ENCODE results near the gene DNAI7. TPM values are rescaled to one million over a fixed set of nuclear protein-coding genes. Genes with fewer than 3 reads are reported as not detected.

The DNAI7 gene
- total and polyA plus RNA-seq, 3 donors from 2014 or later = 10.1 to 22.6 (median 21.0) TPM

- Histone ChIP-seq H3K4me1 (no peaks in the 10 kb centered on the region), H3K36me3 (ENCODE audit: low read depth, missing control alignments) (no peaks in the 10 kb centered on the region), H3K27me3 (no peaks in the 10 kb centered on the region), H3K4me3 (no peak overlapping the region), H3K9me3 (no peaks in the 10 kb centered on the region), H3K27ac (no peak overlapping the region)
- no peak for TF ChIP-seq POLR2A (IDR thresholded peaks at IDR 0.05)
- TF ChIP-seq, protein P1, sequence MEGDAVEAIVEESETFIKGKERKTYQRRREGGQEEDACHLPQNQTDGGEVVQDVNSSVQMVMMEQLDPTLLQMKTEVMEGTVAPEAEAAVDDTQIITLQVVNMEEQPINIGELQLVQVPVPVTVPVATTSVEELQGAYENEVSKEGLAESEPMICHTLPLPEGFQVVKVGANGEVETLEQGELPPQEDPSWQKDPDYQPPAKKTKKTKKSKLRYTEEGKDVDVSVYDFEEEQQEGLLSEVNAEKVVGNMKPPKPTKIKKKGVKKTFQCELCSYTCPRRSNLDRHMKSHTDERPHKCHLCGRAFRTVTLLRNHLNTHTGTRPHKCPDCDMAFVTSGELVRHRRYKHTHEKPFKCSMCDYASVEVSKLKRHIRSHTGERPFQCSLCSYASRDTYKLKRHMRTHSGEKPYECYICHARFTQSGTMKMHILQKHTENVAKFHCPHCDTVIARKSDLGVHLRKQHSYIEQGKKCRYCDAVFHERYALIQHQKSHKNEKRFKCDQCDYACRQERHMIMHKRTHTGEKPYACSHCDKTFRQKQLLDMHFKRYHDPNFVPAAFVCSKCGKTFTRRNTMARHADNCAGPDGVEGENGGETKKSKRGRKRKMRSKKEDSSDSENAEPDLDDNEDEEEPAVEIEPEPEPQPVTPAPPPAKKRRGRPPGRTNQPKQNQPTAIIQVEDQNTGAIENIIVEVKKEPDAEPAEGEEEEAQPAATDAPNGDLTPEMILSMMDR (IDR thresholded peaks at IDR 0.05) = no peak
- 67 to 97% methylated on average over 1 to 2 of the region's 2 CpGs for WGBS, 2 donors
- no peak for DNase-seq
- intact Hi-C loops (cut with DNase I; ENCODE audit: low total_unique reads) = no loop called here
Observed at GRCh38 chr12:25084816-25085215, 110.1 kb downstream of the DNAI7 start.

DNA sequence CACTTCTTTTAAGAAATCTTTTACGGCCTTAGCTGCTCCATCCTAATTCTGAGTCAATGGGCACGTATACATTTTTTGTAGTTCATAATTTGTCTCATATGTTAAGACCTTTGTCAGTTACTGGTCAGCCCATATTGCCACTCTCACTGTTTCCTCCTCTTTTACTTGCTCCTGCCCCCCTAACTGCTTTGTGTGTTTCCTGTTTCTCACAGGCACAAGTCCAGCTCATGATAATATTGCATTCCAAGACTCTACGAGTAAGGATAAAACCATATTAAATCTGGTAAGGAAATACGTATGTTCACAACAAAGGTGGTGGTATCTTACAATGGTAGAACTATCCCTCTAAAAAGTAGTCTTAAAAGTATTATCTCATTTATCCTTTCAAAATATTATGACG lies 111.7 kb downstream of the DNAI7 start:
- Histone ChIP-seq H3K4me3 (no peak overlapping the region), H3K9me3 (no peaks in the 10 kb centered on the region), H3K27me3 (no peaks in the 10 kb centered on the region), H3K27ac (no peak overlapping the region), H3K4me1 (no peaks in the 10 kb centered on the region), H3K36me3 (ENCODE audit: low read depth, missing control alignments) (no peaks in the 10 kb centered on the region)
- DNase-seq = no peak
- WGBS, 2 donors = 56 to 62% methylated on average over 5 of the region's 5 CpGs
- TF ChIP-seq, protein P1 (IDR thresholded peaks at IDR 0.05) = no peak
- no peak for TF ChIP-seq POLR2A (IDR thresholded peaks at IDR 0.05)
- intact Hi-C loops (cut with DNase I; ENCODE audit: low total_unique reads) = no loop called here

GRCh38 chr12:25082628-25083027 lies 112.3 kb downstream of the DNAI7 start:
- no peak overlapping the region for H3K4me3 ChIP-seq
- intact Hi-C loops (cut with DNase I; ENCODE audit: low total_unique reads) = no loop called here
- H3K36me3 ChIP-seq (ENCODE audit: low read depth, missing control alignments) = no peaks in the 10 kb centered on the region
- 56 to 73% methylated on average over 2 of the region's 2 CpGs for WGBS, 2 donors
- no peak for TF ChIP-seq POLR2A (IDR thresholded peaks at IDR 0.05)
- TF ChIP-seq, protein P1 (IDR thresholded peaks at IDR 0.05) = no peak
- H3K27me3 ChIP-seq = no peaks in the 10 kb centered on the region
- DNase-seq = no peak
- no peak overlapping the region for H3K27ac ChIP-seq
- H3K9me3 ChIP-seq = no peaks in the 10 kb centered on the region
- H3K4me1 ChIP-seq = no peaks in the 10 kb centered on the region

DNA sequence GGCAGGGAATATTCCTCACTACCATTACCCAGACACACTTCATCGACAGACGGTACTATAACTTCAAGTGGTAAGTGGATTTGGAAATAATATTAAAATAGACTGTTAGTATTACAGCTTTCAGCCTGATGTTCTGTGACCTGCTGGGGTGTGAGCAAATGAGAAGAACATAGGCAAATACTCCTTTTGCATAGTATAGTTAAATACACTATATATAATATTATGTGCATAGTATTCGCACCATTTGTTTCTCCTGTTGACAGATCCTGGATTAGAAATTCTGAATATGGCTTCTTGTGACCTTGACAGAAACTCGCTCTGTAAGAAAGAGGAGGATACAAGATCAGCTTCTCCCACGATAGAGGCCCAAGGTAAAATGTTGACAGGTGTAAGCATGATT lies 115.6 kb downstream of the DNAI7 start:
- Histone ChIP-seq H3K27me3 (no peaks in the 10 kb centered on the region), H3K9me3 (no peaks in the 10 kb centered on the region), H3K4me3 (no peak overlapping the region), H3K36me3 (ENCODE audit: low read depth, missing control alignments) (no peaks in the 10 kb centered on the region), H3K27ac (no peak overlapping the region), H3K4me1 (no peaks in the 10 kb centered on the region)
- no peak for DNase-seq
- TF ChIP-seq POLR2A (IDR thresholded peaks at IDR 0.05) = no peak
- TF ChIP-seq, protein P1 (IDR thresholded peaks at IDR 0.05) = no peak
- 76 to 84% methylated on average over 5 of the region's 5 CpGs for WGBS, 2 donors
- intact Hi-C loops (cut with DNase I; ENCODE audit: low total_unique reads) = no loop called here

GRCh38 chr12:25074954-25075353 lies 120.0 kb downstream of the DNAI7 start:
- WGBS, 2 donors = 42 to 67% methylated on average over 2 of the region's 2 CpGs

More at GRCh38 chr12:25074954-25075353, 120.0 kb downstream of the DNAI7 start:
- Histone ChIP-seq H3K36me3 (ENCODE audit: low read depth, missing control alignments) (no peaks in the 10 kb centered on the region), H3K4me1 (no peaks in the 10 kb centered on the region), H3K4me3 (no peak overlapping the region), H3K9me3 (no peaks in the 10 kb centered on the region), H3K27ac (no peak overlapping the region), H3K27me3 (no peaks in the 10 kb centered on the region)
- intact Hi-C loops (cut with DNase I; ENCODE audit: low total_unique reads) = no loop called here
- no peak for DNase-seq
- no peak for TF ChIP-seq POLR2A (IDR thresholded peaks at IDR 0.05)
- TF ChIP-seq, protein P1 (IDR thresholded peaks at IDR 0.05) = no peak

Measured in testis (tissue), 3 donors.